Measurements from ENCODE around the gene SMIM21. TPM values are rescaled to one million over a fixed set of nuclear protein-coding genes. Genes with fewer than 3 reads are reported as not detected.

Gene SMIM21
- total RNA-seq, 1 donor from 2014 or later = not detected

- Histone ChIP-seq H3K4me3 (no peak overlapping the region), H3K27ac (replicated peaks) (no peak overlapping the region), H3K9me3 (replicated peaks) (no peaks in the 10 kb centered on the region), H3K27me3 (ENCODE audit: low read depth) (peaks cover 64% of the 10 kb centered on the region), H3K4me1 (no peaks in the 10 kb centered on the region), H3K36me3 (no peaks in the 10 kb centered on the region)
- TF ChIP-seq CTCF (IDR thresholded peaks at IDR 0.05; ENCODE audit: borderline replicate concordance) = no peak
- DNase-seq = no peak
- intact Hi-C loops (cut with micrococcal nuclease) = no loop called here
Observed at GRCh38 chr18:75439348-75439747, 11.8 kb upstream of the SMIM21 start.

- Histone ChIP-seq H3K9me3 (replicated peaks) (no peaks in the 10 kb centered on the region), H3K4me1 (no peaks in the 10 kb centered on the region), H3K36me3 (no peaks in the 10 kb centered on the region), H3K27ac (replicated peaks) (no peak overlapping the region), H3K4me3 (no peak overlapping the region), H3K27me3 (ENCODE audit: low read depth) (peaks cover 67% of the 10 kb centered on the region)
- intact Hi-C loops (cut with micrococcal nuclease) = no loop called here
- TF ChIP-seq CTCF (IDR thresholded peaks at IDR 0.05; ENCODE audit: borderline replicate concordance) = no peak
- DNase-seq = no peak
Observed at GRCh38 chr18:75438891-75439290, 11.4 kb upstream of the SMIM21 start.

GRCh38 chr18:75437979-75438378 is 10.5 kb upstream of the SMIM21 start:
- Histone ChIP-seq H3K9me3 (replicated peaks) (no peaks in the 10 kb centered on the region), H3K27me3 (ENCODE audit: low read depth) (peaks cover 59% of the 10 kb centered on the region), H3K27ac (replicated peaks) (no peak overlapping the region), H3K36me3 (no peaks in the 10 kb centered on the region), H3K4me1 (no peaks in the 10 kb centered on the region), H3K4me3 (no peak overlapping the region)
- intact Hi-C loops (cut with micrococcal nuclease) = no loop called here
- no peak for DNase-seq
- TF ChIP-seq CTCF (IDR thresholded peaks at IDR 0.05; ENCODE audit: borderline replicate concordance) = no peak

- no peak for TF ChIP-seq CTCF (IDR thresholded peaks at IDR 0.05; ENCODE audit: borderline replicate concordance)
- Histone ChIP-seq H3K4me1 (no peaks in the 10 kb centered on the region), H3K9me3 (replicated peaks) (no peaks in the 10 kb centered on the region), H3K27ac (replicated peaks) (no peak overlapping the region), H3K36me3 (no peaks in the 10 kb centered on the region), H3K27me3 (ENCODE audit: low read depth) (peaks cover 27% of the 10 kb centered on the region), H3K4me3 (no peak overlapping the region)
- DNase-seq = no peak
- intact Hi-C loops (cut with micrococcal nuclease) = no loop called here
Observed at GRCh38 chr18:75433098-75433497, 5.6 kb upstream of the SMIM21 start.

- Histone ChIP-seq H3K27me3 (ENCODE audit: low read depth) (peaks cover 10% of the 10 kb centered on the region), H3K27ac (replicated peaks) (no peak overlapping the region), H3K9me3 (replicated peaks) (no peaks in the 10 kb centered on the region), H3K4me3 (no peak overlapping the region), H3K36me3 (no peaks in the 10 kb centered on the region), H3K4me1 (no peaks in the 10 kb centered on the region)
- no peak for DNase-seq
- intact Hi-C loops (cut with micrococcal nuclease) = no loop called here
- TF ChIP-seq CTCF (IDR thresholded peaks at IDR 0.05; ENCODE audit: borderline replicate concordance) = no peak
Observed at GRCh38 chr18:75429975-75430374, 2.5 kb upstream of the SMIM21 start.

GRCh38 chr18:75428490-75428889 is 987 bp upstream of the SMIM21 start:
- H3K4me3 ChIP-seq = no peak overlapping the region
- H3K27ac ChIP-seq (replicated peaks) = no peak overlapping the region
- H3K4me1 ChIP-seq = no peaks in the 10 kb centered on the region
- H3K36me3 ChIP-seq = no peaks in the 10 kb centered on the region
- intact Hi-C loops (cut with micrococcal nuclease) = no loop called here
- H3K9me3 ChIP-seq (replicated peaks) = no peaks in the 10 kb centered on the region
- DNase-seq = no peak
- no peak for TF ChIP-seq CTCF (IDR thresholded peaks at IDR 0.05; ENCODE audit: borderline replicate concordance)
- no peaks in the 10 kb centered on the region for H3K27me3 ChIP-seq (ENCODE audit: low read depth)
